GM12891 (cell line): ENCODE data around the gene MFGE8.

Experiments used
- PAX5 ChIP-seq: IDR thresholded peaks from 2 replicates; pipeline ENCODE4 v1.6.1; 2011; ENCODE audit warnings: low read length, moderate library complexity, mild to moderate bottlenecking; ENCODE audit not compliant: insufficient read depth, severe bottlenecking
- POLR2A ChIP-seq: IDR thresholded peaks from 2 replicates; pipeline ENCODE4 v1.6.1; 2011; ENCODE audit warnings: low read depth, low read length, control low read depth
- POLR2AphosphoS5 ChIP-seq: IDR thresholded peaks from 2 replicates; pipeline ENCODE4 v1.6.1; 2011; ENCODE audit warnings: low read depth, low read length, control low read depth
- SPI1 ChIP-seq: IDR thresholded peaks from 2 replicates; pipeline ENCODE4 v1.6.1; 2011; ENCODE audit warnings: low read depth, low read length, control low read depth
- TAF1 ChIP-seq: IDR thresholded peaks from 2 replicates; pipeline ENCODE4 v1.6.1; 2011; ENCODE audit warnings: low read depth, low read length, control low read depth

DNA sequence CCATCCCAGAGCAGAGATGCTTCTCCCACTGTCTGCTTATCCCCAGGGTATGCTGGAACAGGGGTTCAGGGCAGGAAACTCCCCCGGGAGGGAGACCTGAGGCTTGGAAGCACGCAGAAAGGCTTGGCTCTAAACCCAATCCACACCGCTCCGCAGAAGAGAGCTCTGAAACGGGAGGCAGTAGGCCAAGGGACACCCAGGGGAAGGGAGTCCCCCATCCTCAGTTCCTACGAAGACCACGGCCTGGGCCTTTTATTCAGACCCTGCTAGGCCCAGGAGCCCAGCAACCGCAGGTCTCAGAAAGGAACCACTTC, 16.1 kb downstream of the MFGE8 start:
- TF ChIP-seq TAF1, result no peak
- no peak for TF ChIP-seq POLR2A
- no peak for TF ChIP-seq POLR2AphosphoS5
- no peak for TF ChIP-seq SPI1
- TF ChIP-seq PAX5, result no peak
